Measurements from ENCODE around the gene CLSTN2.

Gene CLSTN2

DNA sequence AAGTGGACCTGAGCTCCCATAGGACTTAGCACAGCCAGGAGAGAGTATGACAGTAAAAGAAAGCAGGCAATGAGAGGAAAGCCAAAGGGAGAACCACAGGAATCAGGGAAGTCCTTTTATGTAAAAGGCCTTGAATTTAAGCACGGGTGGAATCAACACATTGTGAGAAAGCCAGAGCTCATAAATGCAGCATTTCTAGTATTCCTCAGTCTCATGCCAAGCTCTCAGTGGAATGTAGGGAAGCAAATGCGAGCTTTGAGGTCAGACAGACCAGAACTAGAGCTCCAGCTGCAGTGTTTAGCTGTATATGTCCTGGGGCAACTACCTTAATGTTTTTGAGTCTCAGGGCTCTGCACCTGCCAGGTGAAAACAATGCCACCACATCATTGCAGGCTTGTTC, 610.8 kb downstream of the CLSTN2 start:
- no peaks in the 10 kb centered on the region for H3K27me3 ChIP-seq (ENCODE audit: insufficient read depth, low read length)
- no peaks in the 10 kb centered on the region for H3K4me1 ChIP-seq (ENCODE audit: insufficient read depth, low read length)
- no peaks in the 10 kb centered on the region for H3K9me3 ChIP-seq (ENCODE audit: low read length)
- H3K4me3 ChIP-seq (ENCODE audit: low read length), result no peak overlapping the region
- no peak overlapping the region for H2AFZ ChIP-seq (ENCODE audit: low read depth, low read length)
- H3K36me3 ChIP-seq (ENCODE audit: insufficient read depth, low read length), result no peaks in the 10 kb centered on the region

GRCh38 chr3:140546649-140547048, 611.7 kb downstream of the CLSTN2 start:
- H3K4me1 ChIP-seq (ENCODE audit: insufficient read depth, low read length), result no peaks in the 10 kb centered on the region
- no peak overlapping the region for H3K4me3 ChIP-seq (ENCODE audit: low read length)
- H3K36me3 ChIP-seq (ENCODE audit: insufficient read depth, low read length), result no peaks in the 10 kb centered on the region
- no peaks in the 10 kb centered on the region for H3K9me3 ChIP-seq (ENCODE audit: low read length)
- H3K27me3 ChIP-seq (ENCODE audit: insufficient read depth, low read length), result no peaks in the 10 kb centered on the region
- H2AFZ ChIP-seq (ENCODE audit: low read depth, low read length), result no peak overlapping the region

DNA sequence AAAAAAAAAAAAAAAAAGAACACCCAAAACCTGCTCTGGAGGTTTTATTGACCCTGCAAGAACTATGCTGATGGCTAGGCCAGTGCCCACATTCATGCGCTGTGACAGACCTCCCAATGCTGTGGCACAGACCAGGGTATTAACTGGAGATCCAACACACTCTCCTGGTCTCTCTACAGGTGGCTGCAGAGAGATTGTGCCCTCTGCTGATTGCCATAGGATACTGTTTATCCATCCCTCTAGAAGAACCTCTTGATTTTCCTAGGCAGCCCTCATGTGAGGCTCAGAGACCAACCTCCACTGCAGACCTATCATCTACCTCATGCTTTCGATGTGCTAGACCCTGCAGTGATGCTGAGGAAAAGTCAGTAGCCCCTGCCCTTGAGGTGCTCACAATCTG, 617.4 kb downstream of the CLSTN2 start:
- H3K4me3 ChIP-seq (ENCODE audit: low read length), result no peak overlapping the region
- H2AFZ ChIP-seq (ENCODE audit: low read depth, low read length), result no peak overlapping the region

DNA sequence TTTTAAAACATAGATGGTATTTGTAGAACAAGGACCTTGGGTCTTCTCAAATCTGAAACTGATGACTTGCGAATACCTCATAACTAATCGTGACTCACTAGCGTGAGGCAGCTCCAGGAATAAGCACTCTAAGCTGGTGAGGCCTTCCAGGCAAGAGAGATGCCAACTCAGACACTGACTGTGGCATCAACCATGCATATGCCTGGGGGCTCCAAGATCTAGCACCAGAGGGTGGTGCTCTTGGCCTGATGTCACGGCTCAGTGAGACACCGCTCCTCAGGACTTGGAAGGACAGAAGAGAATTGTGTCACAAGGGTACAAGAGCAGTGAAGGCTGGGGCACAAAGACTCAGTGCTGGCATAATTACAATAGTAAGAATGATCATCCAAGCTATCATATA, 617.9 kb downstream of the CLSTN2 start:
- Histone ChIP-seq H3K9me3 (ENCODE audit: low read length) (no peaks in the 10 kb centered on the region), H3K27me3 (ENCODE audit: insufficient read depth, low read length) (no peaks in the 10 kb centered on the region), H3K4me3 (ENCODE audit: low read length) (no peak overlapping the region), H3K36me3 (ENCODE audit: insufficient read depth, low read length) (no peaks in the 10 kb centered on the region), H2AFZ (ENCODE audit: low read depth, low read length) (no peak overlapping the region), H3K4me1 (ENCODE audit: insufficient read depth, low read length) (no peaks in the 10 kb centered on the region)

More for the DNA sequence above, 617.4 kb downstream of the CLSTN2 start:
- no peaks in the 10 kb centered on the region for H3K36me3 ChIP-seq (ENCODE audit: insufficient read depth, low read length)
- no peaks in the 10 kb centered on the region for H3K27me3 ChIP-seq (ENCODE audit: insufficient read depth, low read length)
- no peaks in the 10 kb centered on the region for H3K9me3 ChIP-seq (ENCODE audit: low read length)
- no peaks in the 10 kb centered on the region for H3K4me1 ChIP-seq (ENCODE audit: insufficient read depth, low read length)

DNA sequence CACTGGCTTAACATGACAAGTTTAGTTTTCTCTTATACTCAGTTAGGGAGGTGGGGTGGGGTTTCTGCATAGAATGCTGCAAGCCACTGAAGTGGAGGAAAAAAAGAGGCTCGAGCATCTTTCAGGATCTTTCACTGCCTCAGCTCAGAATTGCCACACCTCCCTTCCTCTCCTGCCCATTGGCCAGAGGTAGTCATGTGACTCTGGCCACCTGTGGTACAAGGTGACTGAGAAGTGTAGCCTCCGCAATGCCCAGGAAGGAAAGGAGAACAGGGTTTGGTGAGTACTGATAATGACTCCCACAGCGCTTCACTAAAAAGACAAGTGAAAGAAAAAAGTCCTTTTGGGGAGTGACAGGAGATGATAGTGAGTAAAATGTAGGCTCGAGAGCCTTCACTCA, 618.6 kb downstream of the CLSTN2 start:
- no peaks in the 10 kb centered on the region for H3K9me3 ChIP-seq (ENCODE audit: low read length)
- no peaks in the 10 kb centered on the region for H3K4me1 ChIP-seq (ENCODE audit: insufficient read depth, low read length)
- no peak overlapping the region for H2AFZ ChIP-seq (ENCODE audit: low read depth, low read length)
- H3K27me3 ChIP-seq (ENCODE audit: insufficient read depth, low read length), result no peaks in the 10 kb centered on the region
- H3K36me3 ChIP-seq (ENCODE audit: insufficient read depth, low read length), result no peaks in the 10 kb centered on the region
- no peak overlapping the region for H3K4me3 ChIP-seq (ENCODE audit: low read length)

DNA sequence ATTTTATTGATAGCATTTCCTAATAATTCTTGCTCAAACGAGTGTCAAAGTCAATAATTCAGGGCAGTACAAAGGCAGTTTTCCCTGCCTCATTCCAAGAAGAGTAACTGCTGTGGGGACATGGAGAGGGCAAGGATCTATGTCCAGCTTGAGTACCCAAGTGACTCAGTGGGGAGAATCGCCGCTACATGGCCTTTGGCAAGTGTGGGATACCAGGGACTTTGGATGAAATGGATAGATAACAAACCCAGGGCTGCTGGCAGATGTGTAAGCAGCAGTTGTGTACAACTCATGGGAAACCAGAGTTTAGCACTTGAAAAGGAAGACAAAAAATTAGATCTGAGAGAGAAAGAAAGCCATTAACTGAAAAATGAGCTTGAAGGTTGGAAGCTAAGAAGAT, 620.7 kb downstream of the CLSTN2 start:
- Histone ChIP-seq H3K4me3 (ENCODE audit: low read length) (no peak overlapping the region), H3K4me1 (ENCODE audit: insufficient read depth, low read length) (no peaks in the 10 kb centered on the region), H3K27me3 (ENCODE audit: insufficient read depth, low read length) (no peaks in the 10 kb centered on the region), H3K36me3 (ENCODE audit: insufficient read depth, low read length) (no peaks in the 10 kb centered on the region), H2AFZ (ENCODE audit: low read depth, low read length) (no peak overlapping the region), H3K9me3 (ENCODE audit: low read length) (no peaks in the 10 kb centered on the region)

- Histone ChIP-seq H3K4me3 (ENCODE audit: low read length) (no peak overlapping the region), H3K36me3 (ENCODE audit: insufficient read depth, low read length) (no peaks in the 10 kb centered on the region), H2AFZ (ENCODE audit: low read depth, low read length) (no peak overlapping the region), H3K9me3 (ENCODE audit: low read length) (no peaks in the 10 kb centered on the region), H3K27me3 (ENCODE audit: insufficient read depth, low read length) (no peaks in the 10 kb centered on the region), H3K4me1 (ENCODE audit: insufficient read depth, low read length) (no peaks in the 10 kb centered on the region)
Observed at GRCh38 chr3:140557476-140557875, 622.5 kb downstream of the CLSTN2 start.

GRCh38 chr3:140559546-140559945, 624.6 kb downstream of the CLSTN2 start:
- H3K4me3 ChIP-seq (ENCODE audit: low read length), result no peak overlapping the region
- H3K27me3 ChIP-seq (ENCODE audit: insufficient read depth, low read length), result no peaks in the 10 kb centered on the region
- no peaks in the 10 kb centered on the region for H3K4me1 ChIP-seq (ENCODE audit: insufficient read depth, low read length)
- H3K9me3 ChIP-seq (ENCODE audit: low read length), result no peaks in the 10 kb centered on the region
- H2AFZ ChIP-seq (ENCODE audit: low read depth, low read length), result no peak overlapping the region
- H3K36me3 ChIP-seq (ENCODE audit: insufficient read depth, low read length), result no peaks in the 10 kb centered on the region

GRCh38 chr3:140563206-140563760, 628.3 kb downstream of the CLSTN2 start:
- Histone ChIP-seq H3K36me3 (ENCODE audit: insufficient read depth, low read length) (no peaks in the 10 kb centered on the region), H2AFZ (ENCODE audit: low read depth, low read length) (no peak overlapping the region), H3K4me3 (ENCODE audit: low read length) (no peak overlapping the region), H3K4me1 (ENCODE audit: insufficient read depth, low read length) (no peaks in the 10 kb centered on the region), H3K9me3 (ENCODE audit: low read length) (no peaks in the 10 kb centered on the region), H3K27me3 (ENCODE audit: insufficient read depth, low read length) (no peaks in the 10 kb centered on the region)

GRCh38 chr3:140568131-140568530, 633.1 kb downstream of the CLSTN2 start:
- no peaks in the 10 kb centered on the region for H3K36me3 ChIP-seq (ENCODE audit: insufficient read depth, low read length)
- H3K27me3 ChIP-seq (ENCODE audit: insufficient read depth, low read length), result no peaks in the 10 kb centered on the region
- no peak overlapping the region for H2AFZ ChIP-seq (ENCODE audit: low read depth, low read length)
- H3K9me3 ChIP-seq (ENCODE audit: low read length), result no peaks in the 10 kb centered on the region
- H3K4me3 ChIP-seq (ENCODE audit: low read length), result no peak overlapping the region
- no peaks in the 10 kb centered on the region for H3K4me1 ChIP-seq (ENCODE audit: insufficient read depth, low read length)

DNA sequence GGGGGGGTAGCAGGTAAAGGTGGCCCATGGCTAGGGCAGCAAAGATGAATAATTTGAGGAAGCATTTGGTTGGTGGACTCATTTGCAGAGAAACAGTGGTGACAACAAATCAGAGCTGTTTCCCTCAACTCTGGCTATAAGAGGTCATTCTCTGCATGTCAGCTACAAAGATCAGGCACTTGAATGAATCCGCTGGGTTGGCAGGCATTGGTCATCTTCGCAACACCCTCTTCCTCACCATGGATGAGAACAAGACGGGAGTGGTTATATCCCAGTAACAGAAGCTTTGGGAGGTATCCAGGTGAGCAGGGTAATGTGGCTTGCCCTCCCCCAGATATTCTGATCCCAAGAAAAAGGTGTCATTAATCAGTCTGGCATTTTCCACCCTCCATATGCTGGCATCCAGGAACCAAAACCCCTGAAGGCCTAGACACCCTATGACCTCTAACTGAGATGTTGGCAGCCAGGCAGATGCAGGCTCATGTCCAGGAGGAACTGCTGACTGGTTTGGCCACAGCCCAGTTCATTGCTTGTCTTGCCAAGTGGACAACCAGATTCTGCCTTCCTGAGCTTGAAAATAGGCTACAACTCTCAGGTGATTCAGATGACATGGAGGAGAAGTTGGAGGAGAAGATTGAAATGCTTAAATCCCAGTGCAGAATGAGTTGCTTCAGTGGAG, 634.0 kb downstream of the CLSTN2 start:
- no peaks in the 10 kb centered on the region for H3K36me3 ChIP-seq (ENCODE audit: insufficient read depth, low read length)
- no peak overlapping the region for H3K4me3 ChIP-seq (ENCODE audit: low read length)
- no peaks in the 10 kb centered on the region for H3K9me3 ChIP-seq (ENCODE audit: low read length)
- no peaks in the 10 kb centered on the region for H3K27me3 ChIP-seq (ENCODE audit: insufficient read depth, low read length)
- no peaks in the 10 kb centered on the region for H3K4me1 ChIP-seq (ENCODE audit: insufficient read depth, low read length)
- H2AFZ ChIP-seq (ENCODE audit: low read depth, low read length), result no peak overlapping the region

DNA sequence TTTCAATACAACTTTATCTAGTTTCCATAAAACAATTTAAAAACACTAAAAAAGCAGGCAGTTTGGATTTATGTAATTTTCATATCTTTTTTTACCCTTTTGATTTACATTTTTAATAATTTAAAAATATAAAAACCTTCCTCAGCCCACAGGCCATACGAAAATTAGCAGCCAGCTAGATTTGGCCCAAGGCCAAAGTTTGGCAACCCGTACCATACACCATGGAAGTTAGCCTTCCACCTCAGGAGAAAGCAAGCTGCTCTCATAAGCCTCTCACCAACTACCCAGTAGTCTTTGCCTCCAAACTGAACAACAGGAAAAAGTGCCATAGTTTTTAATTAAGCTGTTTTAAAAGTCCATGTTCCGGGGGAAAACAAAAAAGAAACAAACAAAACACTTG, 635.6 kb downstream of the CLSTN2 start:
- no peaks in the 10 kb centered on the region for H3K9me3 ChIP-seq (ENCODE audit: low read length)
- H3K4me1 ChIP-seq (ENCODE audit: insufficient read depth, low read length), result no peaks in the 10 kb centered on the region
- no peak overlapping the region for H3K4me3 ChIP-seq (ENCODE audit: low read length)
- no peak overlapping the region for H2AFZ ChIP-seq (ENCODE audit: low read depth, low read length)
- H3K36me3 ChIP-seq (ENCODE audit: insufficient read depth, low read length), result no peaks in the 10 kb centered on the region
- no peaks in the 10 kb centered on the region for H3K27me3 ChIP-seq (ENCODE audit: insufficient read depth, low read length)

GRCh38 chr3:140571836-140572235, 636.9 kb downstream of the CLSTN2 start:
- Histone ChIP-seq H3K9me3 (ENCODE audit: low read length) (no peaks in the 10 kb centered on the region), H3K4me1 (ENCODE audit: insufficient read depth, low read length) (no peaks in the 10 kb centered on the region), H3K27me3 (ENCODE audit: insufficient read depth, low read length) (no peaks in the 10 kb centered on the region), H3K36me3 (ENCODE audit: insufficient read depth, low read length) (no peaks in the 10 kb centered on the region), H2AFZ (ENCODE audit: low read depth, low read length) (no peak overlapping the region), H3K4me3 (ENCODE audit: low read length) (no peak overlapping the region)

DNA sequence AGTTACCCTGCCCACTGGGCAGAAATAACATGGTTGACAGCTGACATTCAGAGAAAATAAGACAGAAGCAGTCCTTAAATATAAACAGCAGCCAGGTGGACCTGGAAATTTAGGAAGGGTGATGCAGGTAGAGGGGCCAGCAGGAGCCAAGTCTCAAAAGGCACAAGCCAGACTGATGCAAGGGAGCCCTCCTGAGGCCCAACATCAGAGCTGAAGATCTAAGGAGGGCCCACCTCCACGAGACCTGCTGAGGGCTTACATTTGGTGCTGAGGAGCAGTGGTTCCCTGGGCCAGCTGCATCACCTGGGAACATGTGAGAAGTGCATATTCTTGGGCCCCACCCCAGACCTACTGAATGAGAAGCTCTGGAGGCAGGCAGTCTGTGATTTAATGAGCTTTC, 637.3 kb downstream of the CLSTN2 start:
- H3K4me3 ChIP-seq (ENCODE audit: low read length), result no peak overlapping the region
- no peaks in the 10 kb centered on the region for H3K4me1 ChIP-seq (ENCODE audit: insufficient read depth, low read length)
- H3K27me3 ChIP-seq (ENCODE audit: insufficient read depth, low read length), result no peaks in the 10 kb centered on the region
- no peak overlapping the region for H2AFZ ChIP-seq (ENCODE audit: low read depth, low read length)
- no peaks in the 10 kb centered on the region for H3K9me3 ChIP-seq (ENCODE audit: low read length)
- H3K36me3 ChIP-seq (ENCODE audit: insufficient read depth, low read length), result no peaks in the 10 kb centered on the region

All from neuron (in vitro differentiated cells).